PC-3 (cell line): ENCODE results near the gene KLF5. TPM values are rescaled to one million over a fixed set of nuclear protein-coding genes. Genes with fewer than 3 reads are reported as not detected.

ENCODE experiments used
- ATAC-seq: fragments of 200-7000 bp; cut with Tn5 transposase; 2 replicates; pipeline ENCODE4 v1.9.1; 2020; ENCODE audit warnings: mild to moderate bottlenecking, moderate library complexity
- BruUV-seq: library from RNA; stranded (reverse); fragments of 400-500 nt; replicated peaks from 2 replicates; lab custom pipeline; 2021; lab: Mats Ljungman, UMichigan
- CTCF ChIA-PET: fragments of 300-600 bp; sonication (Branson Sonifier 250); formaldehyde crosslinking; loops from one replicate; lab custom pipeline; 2022; ENCODE audit warnings: antibody characterized with exemption; lab: Charles Lee
- POLR2A ChIA-PET: fragments of 300-600 bp; sonication (Branson Sonifier 250); formaldehyde crosslinking; loops from one replicate; lab custom pipeline; 2022; ENCODE audit warnings: antibody characterized with exemption; ENCODE audit not compliant: unreplicated experiment; lab: Charles Lee
- DNase-seq: peaks from one replicate; pipeline ENCODE4 v3.0.0-alpha.2; 2015
- H2AFZ ChIP-seq: fragments of 300-600 bp; sonication (generic); 2 replicates; pipeline ENCODE4 v1.6.0; 2016; ENCODE audit warnings: antibody characterized with exemption, low read length
- H3F3A ChIP-seq: fragments of 300-600 bp; sonication (generic); one replicate; pipeline ENCODE4 v1.6.0; 2017; ENCODE audit warnings: antibody characterized with exemption, low read length, control low read depth, mild to moderate bottlenecking; ENCODE audit not compliant: unreplicated experiment
- H3K27ac ChIP-seq: fragments of 300-600 bp; sonication (generic); 2 replicates; pipeline ENCODE4 v1.5.1; 2016; ENCODE audit warnings: mild to moderate bottlenecking, low read length
- H3K27me3 ChIP-seq: fragments of 300-600 bp; sonication (generic); 2 replicates; pipeline ENCODE4 v1.6.1; 2016; ENCODE audit warnings: low read length, mixed read lengths
- H3K36me3 ChIP-seq: fragments of 300-600 bp; sonication (generic); 2 replicates; pipeline ENCODE4 v1.6.1; 2016; ENCODE audit warnings: low read depth, mixed run types, low read length, mixed read lengths
- H3K4me1 ChIP-seq: fragments of 300-600 bp; sonication (generic); 2 replicates; pipeline ENCODE4 v1.5.1; 2016; ENCODE audit warnings: low read length; ENCODE audit not compliant: insufficient read depth
- H3K4me2 ChIP-seq: fragments of 300-600 bp; sonication (generic); 2 replicates; pipeline ENCODE4 v1.6.0; 2016; ENCODE audit warnings: low read length
- H3K4me3 ChIP-seq: fragments of 300-600 bp; sonication (generic); 2 replicates; pipeline ENCODE4 v1.5.1; 2016; ENCODE audit warnings: mild to moderate bottlenecking, low read length, mixed read lengths
- H3K79me2 ChIP-seq: fragments of 300-600 bp; sonication (generic); 2 replicates; pipeline ENCODE4 v1.6.1; 2017; ENCODE audit warnings: low read length, mixed read lengths
- H3K9ac ChIP-seq: fragments of 300-600 bp; sonication (generic); 2 replicates; pipeline ENCODE4 v1.6.0; 2016; ENCODE audit warnings: mild to moderate bottlenecking, low read length
- H3K9me2 ChIP-seq: fragments of 300-600 bp; sonication (generic); replicated peaks from 2 replicates; pipeline ENCODE4 v1.6.1; 2016; ENCODE audit warnings: mixed run types, low read length, mixed read lengths
- H3K9me3 ChIP-seq: fragments of 300-600 bp; sonication (generic); 2 replicates; pipeline ENCODE4 v1.6.1; 2016; ENCODE audit warnings: low read length, mixed read lengths
- H4K20me1 ChIP-seq: fragments of 300-600 bp; sonication (generic); 2 replicates; pipeline ENCODE4 v1.6.1; 2016; ENCODE audit warnings: low read length, mixed read lengths
- EZH2 ChIP-seq: fragments of 300-600 bp; sonication (generic); IDR thresholded peaks from one replicate; pipeline ENCODE4 v1.6.1; 2017; ENCODE audit warnings: antibody characterized with exemption, mild to moderate bottlenecking, low read length; ENCODE audit not compliant: unreplicated experiment
- EZH2phosphoT487 ChIP-seq: fragments of 300-600 bp; sonication (generic); IDR thresholded peaks from 2 replicates; pipeline ENCODE4 v1.6.1; 2018; ENCODE audit warnings: mild to moderate bottlenecking, antibody characterized with exemption, low read length, borderline replicate concordance
- intact Hi-C: fragments of 100-400 bp; cut with micrococcal nuclease; formaldehyde crosslinking; loops from 2 replicates; pipeline ENCODE4 v1.9.0; 2023
- total RNA-seq: library from RNA; depleted of rRNA; stranded (reverse); fragments of >200 nt; gene quantifications from 2 replicates; pipeline ENCODE4 v1.2.3, GENCODE V29; 2014
- TF ChIP-seq, protein P1 (sequence below): fragments of 300-600 bp; sonication (generic); conservative IDR thresholded peaks from 2 replicates; pipeline ENCODE4 v1.5.1; 2017; ENCODE audit warnings: antibody characterized with exemption, low read depth, mild to moderate bottlenecking, low read length

Gene KLF5
- total RNA-seq, 1 experiment from 2014 or later = 53.7 TPM

GRCh38 chr13:73077865-73078264 is 19.1 kb downstream of the KLF5 start:
- Histone ChIP-seq H3K36me3 (peaks cover 27% of the 10 kb centered on the region), H3K9me2 (no peaks in the 10 kb centered on the region), H3K27me3 (no peaks in the 10 kb centered on the region), H3K4me3 (no peak overlapping the region), H3K4me1 (peaks cover 14% of the 10 kb centered on the region; the same call in 1 of the 2 replicates), H4K20me1 (0 out of 2 replicates have a peak, but pooled peaks cover 11% of the 10 kb centered on the region), H3K9ac (no peak overlapping the region), H3K27ac (no peak overlapping the region), H3K79me2 (peaks cover 37% of the 10 kb centered on the region), H2AFZ (no peak overlapping the region), H3K4me2 (no peak overlapping the region), H3K9me3 (no peaks in the 10 kb centered on the region), H3F3A (no peaks in the 10 kb centered on the region)
- ChIA-PET CTCF (no interaction called here), POLR2A (interaction anchor here (0.6 kb wide), 1 partner anchor 1788 kb away, joined by 17 read pairs; no protein-coding TSS in a partner anchor)
- TF ChIP-seq, protein P1, sequence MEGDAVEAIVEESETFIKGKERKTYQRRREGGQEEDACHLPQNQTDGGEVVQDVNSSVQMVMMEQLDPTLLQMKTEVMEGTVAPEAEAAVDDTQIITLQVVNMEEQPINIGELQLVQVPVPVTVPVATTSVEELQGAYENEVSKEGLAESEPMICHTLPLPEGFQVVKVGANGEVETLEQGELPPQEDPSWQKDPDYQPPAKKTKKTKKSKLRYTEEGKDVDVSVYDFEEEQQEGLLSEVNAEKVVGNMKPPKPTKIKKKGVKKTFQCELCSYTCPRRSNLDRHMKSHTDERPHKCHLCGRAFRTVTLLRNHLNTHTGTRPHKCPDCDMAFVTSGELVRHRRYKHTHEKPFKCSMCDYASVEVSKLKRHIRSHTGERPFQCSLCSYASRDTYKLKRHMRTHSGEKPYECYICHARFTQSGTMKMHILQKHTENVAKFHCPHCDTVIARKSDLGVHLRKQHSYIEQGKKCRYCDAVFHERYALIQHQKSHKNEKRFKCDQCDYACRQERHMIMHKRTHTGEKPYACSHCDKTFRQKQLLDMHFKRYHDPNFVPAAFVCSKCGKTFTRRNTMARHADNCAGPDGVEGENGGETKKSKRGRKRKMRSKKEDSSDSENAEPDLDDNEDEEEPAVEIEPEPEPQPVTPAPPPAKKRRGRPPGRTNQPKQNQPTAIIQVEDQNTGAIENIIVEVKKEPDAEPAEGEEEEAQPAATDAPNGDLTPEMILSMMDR = no peak
- TF ChIP-seq EZH2 = no peak
- TF ChIP-seq EZH2phosphoT487 = no peak
- intact Hi-C loops = loop anchor here (5.0 kb wide), 4 partner anchors 59 to 629 kb away; no protein-coding TSS in a partner anchor
- no peak for DNase-seq
- ATAC-seq = no peak
- BruUV-seq = no TSS peak

GRCh38 chr13:73079359-73079758 is 20.6 kb downstream of the KLF5 start:
- Histone ChIP-seq H3K79me2 (peaks cover 22% of the 10 kb centered on the region), H3K9me3 (no peaks in the 10 kb centered on the region), H3K36me3 (peaks cover 23% of the 10 kb centered on the region), H3K4me1 (peaks cover 7% of the 10 kb centered on the region; the same call in 1 of the 2 replicates), H3K9ac (no peak overlapping the region), H3F3A (no peaks in the 10 kb centered on the region), H3K4me3 (no peak overlapping the region), H4K20me1 (0 out of 2 replicates have a peak, but pooled peaks cover 11% of the 10 kb centered on the region), H3K9me2 (no peaks in the 10 kb centered on the region), H3K27ac (0 out of 2 replicates have a peak overlapping the region, but pooled peaks have one; percentile 9), H3K4me2 (no peak overlapping the region), H2AFZ (no peak overlapping the region), H3K27me3 (no peaks in the 10 kb centered on the region)
- BruUV-seq = TSS peak; percentile 3
- ChIA-PET POLR2A (interaction anchor here (0.6 kb wide), 2 partner anchors 54 to 78 kb away, joined by 5 to 18 read pairs; no protein-coding TSS in a partner anchor), CTCF (no interaction called here)
- TF ChIP-seq EZH2 (no peak), EZH2phosphoT487 (no peak)
- TF ChIP-seq, protein P1 = no peak
- no peak for DNase-seq
- ATAC-seq = peak; percentile 18
- intact Hi-C loops = loop anchor here (5.0 kb wide), 4 partner anchors 58 to 628 kb away; no protein-coding TSS in a partner anchor
